ENCODE results near the gene GPR180. TPM values are rescaled to one million over a fixed set of nuclear protein-coding genes. Genes with fewer than 3 reads are reported as not detected.

GPR180 gene
- total RNA-seq, 2 donors from 2014 or later, result 6.6 to 6.9 TPM

DNA sequence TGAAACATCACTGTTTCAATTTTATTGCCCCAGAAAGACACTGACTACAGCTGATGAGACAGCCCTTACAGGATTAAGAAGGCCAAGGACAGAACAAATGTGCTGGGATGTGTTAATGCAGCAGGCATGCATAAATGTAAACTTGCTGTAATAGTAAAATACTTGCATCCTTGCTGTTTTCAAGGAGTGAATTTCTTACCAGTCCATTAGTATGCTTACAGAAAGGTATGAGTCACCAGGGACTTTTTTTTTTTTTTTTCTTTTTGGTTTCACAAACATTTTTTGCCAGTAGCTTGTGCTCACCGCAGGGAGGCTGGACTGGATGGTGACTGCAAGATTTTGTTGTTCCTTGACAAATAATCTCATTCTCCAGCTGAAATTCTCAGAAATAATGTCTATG is 55.1 kb downstream of the GPR180 start:
- no peak overlapping the region for H3K4me3 ChIP-seq (ENCODE audit: low read length)
- Mint-ChIP-seq H3K36me3 (ENCODE audit: low read depth) (no peaks in the 10 kb centered on the region), H3K4me3 (no peak overlapping the region), H3K9me3 (peaks cover 7% of the 10 kb centered on the region), H3K27ac (no peak overlapping the region), H3K4me1 (peaks cover 26% of the 10 kb centered on the region), H3K27me3 (ENCODE audit: insufficient read depth) (peaks cover 8% of the 10 kb centered on the region)
- no peak for DNase-seq
- no peaks in the 10 kb centered on the region for H3K4me1 ChIP-seq (ENCODE audit: control insufficient read depth, insufficient read depth, low read length)
- TF ChIP-seq, protein P1, sequence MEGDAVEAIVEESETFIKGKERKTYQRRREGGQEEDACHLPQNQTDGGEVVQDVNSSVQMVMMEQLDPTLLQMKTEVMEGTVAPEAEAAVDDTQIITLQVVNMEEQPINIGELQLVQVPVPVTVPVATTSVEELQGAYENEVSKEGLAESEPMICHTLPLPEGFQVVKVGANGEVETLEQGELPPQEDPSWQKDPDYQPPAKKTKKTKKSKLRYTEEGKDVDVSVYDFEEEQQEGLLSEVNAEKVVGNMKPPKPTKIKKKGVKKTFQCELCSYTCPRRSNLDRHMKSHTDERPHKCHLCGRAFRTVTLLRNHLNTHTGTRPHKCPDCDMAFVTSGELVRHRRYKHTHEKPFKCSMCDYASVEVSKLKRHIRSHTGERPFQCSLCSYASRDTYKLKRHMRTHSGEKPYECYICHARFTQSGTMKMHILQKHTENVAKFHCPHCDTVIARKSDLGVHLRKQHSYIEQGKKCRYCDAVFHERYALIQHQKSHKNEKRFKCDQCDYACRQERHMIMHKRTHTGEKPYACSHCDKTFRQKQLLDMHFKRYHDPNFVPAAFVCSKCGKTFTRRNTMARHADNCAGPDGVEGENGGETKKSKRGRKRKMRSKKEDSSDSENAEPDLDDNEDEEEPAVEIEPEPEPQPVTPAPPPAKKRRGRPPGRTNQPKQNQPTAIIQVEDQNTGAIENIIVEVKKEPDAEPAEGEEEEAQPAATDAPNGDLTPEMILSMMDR (conservative IDR thresholded peaks at IDR 0.05), result no peak
- H3K9me3 ChIP-seq (ENCODE audit: control insufficient read depth, low read length), result no peaks in the 10 kb centered on the region
- H3K27ac ChIP-seq (ENCODE audit: low read depth, low read length), result no peak overlapping the region
- H3K36me3 ChIP-seq (ENCODE audit: control insufficient read depth, insufficient read depth, low read length), result no peaks in the 10 kb centered on the region
- no peak overlapping the region for H3K9ac ChIP-seq (ENCODE audit: extremely low read depth, low read length, poor library complexity, severe bottlenecking)
- WGBS, 2 experiments (ENCODE audit: insufficient coverage in 1 of 2, insufficient read length in 1 of 2), result 73% methylated on average over 1 of the region's 1 CpG; no CpG with 5 or more reads in 1 of the 2 experiments
- peaks cover 5% of the 10 kb centered on the region for H3K27me3 ChIP-seq (ENCODE audit: control insufficient read depth, insufficient read depth, low read length, poor library complexity, severe bottlenecking)

DNA sequence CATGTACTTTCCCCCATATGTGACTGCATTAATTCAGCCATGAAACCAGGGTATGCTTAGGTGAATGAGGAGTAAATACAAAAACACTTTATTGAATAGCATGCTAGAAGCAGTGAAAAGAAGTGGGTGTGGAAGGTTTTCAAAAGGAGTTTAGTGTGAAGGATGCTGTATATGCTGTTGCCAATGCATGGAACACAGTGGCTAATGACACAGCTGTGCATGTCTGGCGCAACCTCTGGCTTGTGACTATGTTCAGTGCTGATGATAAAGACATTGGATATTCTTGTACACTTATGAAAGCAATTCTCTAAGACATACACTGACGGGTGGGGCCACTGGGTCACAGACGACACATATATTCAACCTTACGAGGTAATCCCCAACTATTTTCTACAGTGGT is 55.5 kb downstream of the GPR180 start:
- no peak overlapping the region for H3K27ac ChIP-seq (ENCODE audit: low read depth, low read length)
- H3K9ac ChIP-seq (ENCODE audit: extremely low read depth, low read length, poor library complexity, severe bottlenecking), result no peak overlapping the region
- peaks cover under 1% of the 10 kb centered on the region for H3K4me1 ChIP-seq (ENCODE audit: control insufficient read depth, insufficient read depth, low read length)
- H3K27me3 ChIP-seq (ENCODE audit: control insufficient read depth, insufficient read depth, low read length, poor library complexity, severe bottlenecking), result peaks cover 9% of the 10 kb centered on the region
- Mint-ChIP-seq H3K27me3 (ENCODE audit: insufficient read depth) (peaks cover 11% of the 10 kb centered on the region), H3K27ac (no peak overlapping the region), H3K4me1 (peaks cover 29% of the 10 kb centered on the region), H3K9me3 (peaks cover 7% of the 10 kb centered on the region), H3K36me3 (ENCODE audit: low read depth) (no peaks in the 10 kb centered on the region), H3K4me3 (no peak overlapping the region)
- 94 to 100% methylated on average over 2 to 4 of the region's 4 CpGs for WGBS, 2 experiments (ENCODE audit: insufficient coverage in 1 of 2, insufficient read length in 1 of 2)
- no peak overlapping the region for H3K4me3 ChIP-seq (ENCODE audit: low read length)
- H3K9me3 ChIP-seq (ENCODE audit: control insufficient read depth, low read length), result no peaks in the 10 kb centered on the region
- TF ChIP-seq, protein P1 (conservative IDR thresholded peaks at IDR 0.05), result no peak
- DNase-seq, result no peak
- H3K36me3 ChIP-seq (ENCODE audit: control insufficient read depth, insufficient read depth, low read length), result no peaks in the 10 kb centered on the region

DNA sequence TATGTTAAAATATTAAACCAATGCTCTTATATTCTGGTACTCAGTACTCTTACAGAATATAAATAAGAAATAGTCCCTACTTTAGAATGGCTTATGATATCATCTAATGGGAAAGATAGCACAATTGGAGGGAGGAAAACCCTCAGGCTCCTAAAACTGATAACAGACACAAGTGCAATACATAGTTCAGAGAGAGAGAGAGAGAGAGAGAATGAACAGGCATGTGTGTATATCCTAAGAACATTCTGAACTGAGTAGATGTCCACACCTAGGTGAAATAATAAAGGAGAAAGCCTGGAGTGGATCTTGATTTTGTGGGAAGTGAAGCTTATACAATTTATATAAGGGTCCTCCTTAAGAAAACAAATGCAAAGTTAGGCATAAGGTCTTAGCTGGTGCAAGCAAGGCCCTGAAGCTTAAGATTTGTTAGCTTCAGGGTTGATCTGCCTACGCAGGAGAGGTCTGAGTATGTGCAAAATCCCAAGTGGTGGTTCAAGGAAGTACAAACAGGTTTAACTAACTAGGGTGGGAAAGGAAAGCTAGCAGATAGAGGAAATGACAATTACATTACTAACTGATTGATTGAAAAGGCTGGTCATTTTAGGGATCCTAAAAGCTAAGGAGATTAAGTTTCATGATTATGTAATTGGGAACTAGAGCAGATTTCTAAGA is 57.4 kb downstream of the GPR180 start:
- peaks cover 35% of the 10 kb centered on the region for H3K4me1 Mint-ChIP-seq
- no peak overlapping the region for H3K4me3 ChIP-seq (ENCODE audit: low read length)
- whole genome bisulfite sequencing, 2 experiments (ENCODE audit: insufficient coverage in 1 of 2, insufficient read length in 1 of 2), result 100% methylated on average over 1 of the region's 1 CpG; no CpG with 5 or more reads in 1 of the 2 experiments
- no peak overlapping the region for H3K4me3 Mint-ChIP-seq
- no peak overlapping the region for H3K9ac ChIP-seq (ENCODE audit: extremely low read depth, low read length, poor library complexity, severe bottlenecking)
- H3K27me3 Mint-ChIP-seq (ENCODE audit: insufficient read depth), result peaks cover 28% of the 10 kb centered on the region
- H3K36me3 Mint-ChIP-seq (ENCODE audit: low read depth), result no peaks in the 10 kb centered on the region
- peaks cover 4% of the 10 kb centered on the region for H3K4me1 ChIP-seq (ENCODE audit: control insufficient read depth, insufficient read depth, low read length)
- TF ChIP-seq, protein P1 (conservative IDR thresholded peaks at IDR 0.05), result peak; percentile 63
- no peak for DNase-seq
- H3K9me3 Mint-ChIP-seq, result peaks cover 7% of the 10 kb centered on the region
- no peaks in the 10 kb centered on the region for H3K9me3 ChIP-seq (ENCODE audit: control insufficient read depth, low read length)
- no peak overlapping the region for H3K27ac ChIP-seq (ENCODE audit: low read depth, low read length)
- H3K27me3 ChIP-seq (ENCODE audit: control insufficient read depth, insufficient read depth, low read length, poor library complexity, severe bottlenecking), result peaks cover 28% of the 10 kb centered on the region
- H3K27ac Mint-ChIP-seq, result no peak overlapping the region
- H3K36me3 ChIP-seq (ENCODE audit: control insufficient read depth, insufficient read depth, low read length), result no peaks in the 10 kb centered on the region

Measured in endodermal cell (in vitro differentiated cells).